Measurements from ENCODE around the gene TUBA8. TPM values are rescaled to one million over a fixed set of nuclear protein-coding genes. Genes with fewer than 3 reads are reported as not detected.

TUBA8 gene
- polyA plus RNA-seq, 1 donor (not counting 4 experiments of a cell fraction or from before 2014, with no cell fraction given): 0.35 TPM

DNA sequence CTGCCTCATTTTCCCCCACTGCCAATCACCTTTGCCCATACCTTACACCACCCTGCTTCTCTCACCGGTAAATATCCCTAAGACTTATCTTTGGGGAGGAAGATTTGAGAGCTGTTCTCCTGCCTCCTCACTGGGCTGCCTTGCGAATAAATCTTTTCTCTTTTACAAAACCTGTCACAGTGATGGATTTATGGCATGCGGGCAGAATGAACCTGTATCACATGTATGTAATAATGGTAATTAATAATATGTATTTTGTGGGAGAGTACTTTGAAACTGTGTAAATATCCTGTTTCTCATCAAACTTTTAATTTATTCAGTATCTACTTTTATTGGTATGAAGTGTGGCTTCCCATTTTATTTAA is 35.8 kb downstream of the TUBA8 start:
- no peaks in the 10 kb centered on the region for H4K20me1 ChIP-seq (ENCODE audit: control insufficient read depth, extremely low read depth, insufficient read depth, low read length)
- H3K79me2 ChIP-seq (ENCODE audit: control insufficient read depth, insufficient read depth, low read length): no peaks in the 10 kb centered on the region
- dilution Hi-C loops (cut with MboI; ENCODE audit: extremely low pct_ligation_motif_present, low sequenced_read_pairs): no loop called here
- H3K4me1 ChIP-seq (ENCODE audit: control insufficient read depth, extremely low read depth, insufficient read depth, low read length): peaks cover 6% of the 10 kb centered on the region
- H3K9me1 ChIP-seq (ENCODE audit: control insufficient read depth, extremely low read depth, insufficient read depth, low read length): no peaks in the 10 kb centered on the region
- no peak for TF ChIP-seq EZH2 (IDR thresholded peaks at IDR 0.05; ENCODE audit: low read length)
- TF ChIP-seq, protein P1, sequence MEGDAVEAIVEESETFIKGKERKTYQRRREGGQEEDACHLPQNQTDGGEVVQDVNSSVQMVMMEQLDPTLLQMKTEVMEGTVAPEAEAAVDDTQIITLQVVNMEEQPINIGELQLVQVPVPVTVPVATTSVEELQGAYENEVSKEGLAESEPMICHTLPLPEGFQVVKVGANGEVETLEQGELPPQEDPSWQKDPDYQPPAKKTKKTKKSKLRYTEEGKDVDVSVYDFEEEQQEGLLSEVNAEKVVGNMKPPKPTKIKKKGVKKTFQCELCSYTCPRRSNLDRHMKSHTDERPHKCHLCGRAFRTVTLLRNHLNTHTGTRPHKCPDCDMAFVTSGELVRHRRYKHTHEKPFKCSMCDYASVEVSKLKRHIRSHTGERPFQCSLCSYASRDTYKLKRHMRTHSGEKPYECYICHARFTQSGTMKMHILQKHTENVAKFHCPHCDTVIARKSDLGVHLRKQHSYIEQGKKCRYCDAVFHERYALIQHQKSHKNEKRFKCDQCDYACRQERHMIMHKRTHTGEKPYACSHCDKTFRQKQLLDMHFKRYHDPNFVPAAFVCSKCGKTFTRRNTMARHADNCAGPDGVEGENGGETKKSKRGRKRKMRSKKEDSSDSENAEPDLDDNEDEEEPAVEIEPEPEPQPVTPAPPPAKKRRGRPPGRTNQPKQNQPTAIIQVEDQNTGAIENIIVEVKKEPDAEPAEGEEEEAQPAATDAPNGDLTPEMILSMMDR (optimal IDR thresholded peaks at IDR 0.05 in 1 of 3, IDR thresholded peaks at IDR 0.05 in 1 of 3, conservative IDR thresholded peaks at IDR 0.05 in 1 of 3; ENCODE audit: extremely low read depth in 1 of 3, insufficient read depth in 2 of 3, low read length in 3 of 3): no peak
- no peak overlapping the region for H3K27ac ChIP-seq (ENCODE audit: control insufficient read depth, insufficient read depth, low read length)
- no peaks in the 10 kb centered on the region for H3K9me3 ChIP-seq (ENCODE audit: control insufficient read depth, low read depth, low read length)
- H2AFZ ChIP-seq (ENCODE audit: control insufficient read depth, low read length): no peak overlapping the region
- H3K27me3 ChIP-seq (ENCODE audit: control insufficient read depth, extremely low read depth, insufficient read depth, low read length): peaks cover 2% of the 10 kb centered on the region
- no peak overlapping the region for H3K9ac ChIP-seq (ENCODE audit: control insufficient read depth, extremely low read depth, insufficient read depth, low read length)
- FAIRE-seq (no peak), DNase-seq (ENCODE audit: low read depth, low spot score) (no peak)
- H3K4me3 ChIP-seq (ENCODE audit: control insufficient read depth in 2 of 3, extremely low read depth in 1 of 3, insufficient read depth in 2 of 3, low read depth in 1 of 3, low read length in 3 of 3): no peak overlapping the region
- no peaks in the 10 kb centered on the region for H3K36me3 ChIP-seq (ENCODE audit: control insufficient read depth in 2 of 2, extremely low read depth in 1 of 2, insufficient read depth in 2 of 2, low read length in 2 of 2)
- H3K4me2 ChIP-seq (ENCODE audit: control insufficient read depth, extremely low read depth, insufficient read depth, low read depth, low read length): no peak overlapping the region

DNA sequence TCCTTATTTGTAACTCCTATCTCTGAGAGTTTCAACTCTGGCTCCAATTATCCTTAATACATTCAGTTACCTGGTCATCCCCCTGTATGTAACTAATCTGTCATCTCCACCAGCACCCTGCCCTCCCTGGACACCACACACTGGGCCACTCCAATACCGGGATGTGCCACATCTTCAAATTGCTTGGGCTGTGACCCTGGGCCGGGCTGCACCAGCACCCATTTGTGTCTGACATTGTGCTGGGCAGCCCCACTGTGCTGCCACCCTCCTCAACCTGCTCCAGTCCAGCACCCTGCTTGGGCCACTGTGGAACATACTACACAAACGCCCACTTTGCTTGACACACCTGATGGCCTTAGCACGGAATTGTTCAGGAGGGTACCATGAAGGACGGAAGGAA is 37.2 kb downstream of the TUBA8 start:
- peaks cover 2% of the 10 kb centered on the region for H3K27me3 ChIP-seq (ENCODE audit: control insufficient read depth, extremely low read depth, insufficient read depth, low read length)
- TF ChIP-seq EZH2 (IDR thresholded peaks at IDR 0.05; ENCODE audit: low read length): no peak
- TF ChIP-seq, protein P1 (optimal IDR thresholded peaks at IDR 0.05 in 1 of 3, IDR thresholded peaks at IDR 0.05 in 1 of 3, conservative IDR thresholded peaks at IDR 0.05 in 1 of 3; ENCODE audit: extremely low read depth in 1 of 3, insufficient read depth in 2 of 3, low read length in 3 of 3): no peak
- no peaks in the 10 kb centered on the region for H3K36me3 ChIP-seq (ENCODE audit: control insufficient read depth in 2 of 2, extremely low read depth in 1 of 2, insufficient read depth in 2 of 2, low read length in 2 of 2)
- no peaks in the 10 kb centered on the region for H3K79me2 ChIP-seq (ENCODE audit: control insufficient read depth, insufficient read depth, low read length)
- H3K4me2 ChIP-seq (ENCODE audit: control insufficient read depth, extremely low read depth, insufficient read depth, low read depth, low read length): no peak overlapping the region
- H3K27ac ChIP-seq (ENCODE audit: control insufficient read depth, insufficient read depth, low read length): no peak overlapping the region
- H4K20me1 ChIP-seq (ENCODE audit: control insufficient read depth, extremely low read depth, insufficient read depth, low read length): no peaks in the 10 kb centered on the region
- H2AFZ ChIP-seq (ENCODE audit: control insufficient read depth, low read length): no peak overlapping the region
- H3K9ac ChIP-seq (ENCODE audit: control insufficient read depth, extremely low read depth, insufficient read depth, low read length): no peak overlapping the region
- no peak for FAIRE-seq
- H3K9me1 ChIP-seq (ENCODE audit: control insufficient read depth, extremely low read depth, insufficient read depth, low read length): no peaks in the 10 kb centered on the region
- no peak for DNase-seq (ENCODE audit: low read depth, low spot score)
- H3K4me1 ChIP-seq (ENCODE audit: control insufficient read depth, extremely low read depth, insufficient read depth, low read length): peaks cover 6% of the 10 kb centered on the region
- dilution Hi-C loops (cut with MboI; ENCODE audit: extremely low pct_ligation_motif_present, low sequenced_read_pairs): no loop called here
- H3K9me3 ChIP-seq (ENCODE audit: control insufficient read depth, low read depth, low read length): no peaks in the 10 kb centered on the region
- no peak overlapping the region for H3K4me3 ChIP-seq (ENCODE audit: control insufficient read depth in 2 of 3, extremely low read depth in 1 of 3, insufficient read depth in 2 of 3, low read depth in 1 of 3, low read length in 3 of 3)
